GM12878 (cell line): ENCODE data around the gene SLC22A23.

Source experiments
- JUND ChIP-seq: IDR thresholded peaks from 2 replicates; pipeline ENCODE4 v1.6.1; 2012; ENCODE audit warnings: low read depth, mild to moderate bottlenecking, low read length, improper control_type of control experiment, moderate library complexity
- MTA3 ChIP-seq: IDR thresholded peaks from 2 replicates; pipeline ENCODE4 v1.6.1; 2012; ENCODE audit warnings: low read length, inconsistent platforms, borderline replicate concordance
- RBBP5 ChIP-seq: fragments of 200-600 bp; sonication (generic); conservative IDR thresholded peaks from 2 replicates; pipeline ENCODE4 v1.6.1; 2016
- TCF12 ChIP-seq: IDR thresholded peaks from 2 replicates; pipeline ENCODE4 v1.6.1; 2011; ENCODE audit warnings: low read depth, mild to moderate bottlenecking, low read length
- TF ChIP-seq, protein P1 (sequence below), 3 experiments: IDR thresholded peaks in 2 of 3; conservative IDR thresholded peaks in 1 of 3; 2 replicates each; pipeline ENCODE4 v1.5.1; 2011; ENCODE audit warnings: low read depth in 3 of 3, low read length in 3 of 3, mild to moderate bottlenecking in 3 of 3, control low read depth in 2 of 3, moderate library complexity in 2 of 3, inconsistent platforms in 1 of 3, mixed read lengths in 1 of 3; ENCODE audit not compliant: control insufficient read depth in 2 of 3, insufficient read depth in 1 of 3; ENCODE audit errors: extremely low read depth in 1 of 3
- TF ChIP-seq, protein P2 (sequence below): IDR thresholded peaks from 2 replicates; pipeline ENCODE4 v1.6.1; 2011; ENCODE audit warnings: borderline replicate concordance, low read depth, mild to moderate bottlenecking, moderate library complexity, mixed read lengths, low read length; ENCODE audit not compliant: insufficient read depth; ENCODE audit errors: extremely low read length
- TF ChIP-seq, protein P3 (sequence below): IDR thresholded peaks from 2 replicates; pipeline ENCODE4 v1.6.1; 2012; ENCODE audit warnings: low read depth, low read length, improper control_type of control experiment
- TF ChIP-seq, protein P4 (sequence below): fragments of 450-650 bp; IDR thresholded peaks from 2 replicates; pipeline ENCODE4 v1.6.1; 2017; ENCODE audit warnings: low read depth, mild to moderate bottlenecking, moderate library complexity

DNA sequence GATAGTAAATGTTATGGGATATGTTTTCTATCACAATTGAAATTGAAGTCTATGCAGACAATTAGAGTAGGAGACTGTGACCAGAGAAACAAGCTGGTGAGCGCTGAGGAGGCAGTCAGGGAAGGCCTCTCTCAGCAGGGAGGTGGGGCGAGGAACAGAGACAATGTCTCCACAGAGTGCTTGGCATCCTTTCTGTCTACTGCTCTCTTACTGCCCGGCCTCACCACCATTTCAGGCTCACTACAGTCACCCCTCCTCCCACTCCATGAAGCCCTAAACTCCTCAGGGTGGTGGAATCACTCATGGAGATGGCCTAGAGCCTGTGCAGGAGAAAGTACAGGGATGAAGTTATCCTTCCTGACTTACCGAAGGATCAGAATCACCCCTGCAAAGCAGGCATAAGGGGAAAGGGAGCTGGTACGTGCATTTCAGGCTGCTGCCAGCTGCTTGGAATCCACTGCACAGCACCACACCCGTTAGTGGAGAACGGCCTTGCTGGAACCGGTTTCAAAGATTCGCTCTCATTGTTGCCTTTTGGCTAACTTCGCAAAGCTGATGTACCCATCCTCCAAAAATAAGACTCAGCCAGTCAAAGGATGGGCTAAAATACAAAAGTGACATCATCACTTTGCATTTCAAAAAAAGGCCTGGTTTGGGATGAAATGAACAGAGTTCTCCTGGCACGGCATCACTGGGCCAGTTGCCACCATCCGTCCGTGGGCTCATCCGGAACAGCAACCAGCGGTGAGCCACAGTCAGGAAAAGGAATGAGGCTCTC is 67.3 kb downstream of the SLC22A23 start:
- TF ChIP-seq MTA3 (no peak), JUND (no peak), RBBP5 (no peak), TCF12 (no peak)
- TF ChIP-seq, protein P1, sequence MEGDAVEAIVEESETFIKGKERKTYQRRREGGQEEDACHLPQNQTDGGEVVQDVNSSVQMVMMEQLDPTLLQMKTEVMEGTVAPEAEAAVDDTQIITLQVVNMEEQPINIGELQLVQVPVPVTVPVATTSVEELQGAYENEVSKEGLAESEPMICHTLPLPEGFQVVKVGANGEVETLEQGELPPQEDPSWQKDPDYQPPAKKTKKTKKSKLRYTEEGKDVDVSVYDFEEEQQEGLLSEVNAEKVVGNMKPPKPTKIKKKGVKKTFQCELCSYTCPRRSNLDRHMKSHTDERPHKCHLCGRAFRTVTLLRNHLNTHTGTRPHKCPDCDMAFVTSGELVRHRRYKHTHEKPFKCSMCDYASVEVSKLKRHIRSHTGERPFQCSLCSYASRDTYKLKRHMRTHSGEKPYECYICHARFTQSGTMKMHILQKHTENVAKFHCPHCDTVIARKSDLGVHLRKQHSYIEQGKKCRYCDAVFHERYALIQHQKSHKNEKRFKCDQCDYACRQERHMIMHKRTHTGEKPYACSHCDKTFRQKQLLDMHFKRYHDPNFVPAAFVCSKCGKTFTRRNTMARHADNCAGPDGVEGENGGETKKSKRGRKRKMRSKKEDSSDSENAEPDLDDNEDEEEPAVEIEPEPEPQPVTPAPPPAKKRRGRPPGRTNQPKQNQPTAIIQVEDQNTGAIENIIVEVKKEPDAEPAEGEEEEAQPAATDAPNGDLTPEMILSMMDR (IDR thresholded peaks at IDR 0.05 in 2 of 3, conservative IDR thresholded peaks at IDR 0.05 in 1 of 3; ENCODE audit: control insufficient read depth in 2 of 3, extremely low read depth in 1 of 3, insufficient read depth in 1 of 3, low read depth in 3 of 3, low read length in 3 of 3), result no peak
- TF ChIP-seq, protein P2, sequence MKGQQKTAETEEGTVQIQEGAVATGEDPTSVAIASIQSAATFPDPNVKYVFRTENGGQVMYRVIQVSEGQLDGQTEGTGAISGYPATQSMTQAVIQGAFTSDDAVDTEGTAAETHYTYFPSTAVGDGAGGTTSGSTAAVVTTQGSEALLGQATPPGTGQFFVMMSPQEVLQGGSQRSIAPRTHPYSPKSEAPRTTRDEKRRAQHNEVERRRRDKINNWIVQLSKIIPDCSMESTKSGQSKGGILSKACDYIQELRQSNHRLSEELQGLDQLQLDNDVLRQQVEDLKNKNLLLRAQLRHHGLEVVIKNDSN, result no peak
- TF ChIP-seq, protein P3, sequence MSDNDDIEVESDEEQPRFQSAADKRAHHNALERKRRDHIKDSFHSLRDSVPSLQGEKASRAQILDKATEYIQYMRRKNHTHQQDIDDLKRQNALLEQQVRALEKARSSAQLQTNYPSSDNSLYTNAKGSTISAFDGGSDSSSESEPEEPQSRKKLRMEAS, result no peak
- TF ChIP-seq, protein P4, sequence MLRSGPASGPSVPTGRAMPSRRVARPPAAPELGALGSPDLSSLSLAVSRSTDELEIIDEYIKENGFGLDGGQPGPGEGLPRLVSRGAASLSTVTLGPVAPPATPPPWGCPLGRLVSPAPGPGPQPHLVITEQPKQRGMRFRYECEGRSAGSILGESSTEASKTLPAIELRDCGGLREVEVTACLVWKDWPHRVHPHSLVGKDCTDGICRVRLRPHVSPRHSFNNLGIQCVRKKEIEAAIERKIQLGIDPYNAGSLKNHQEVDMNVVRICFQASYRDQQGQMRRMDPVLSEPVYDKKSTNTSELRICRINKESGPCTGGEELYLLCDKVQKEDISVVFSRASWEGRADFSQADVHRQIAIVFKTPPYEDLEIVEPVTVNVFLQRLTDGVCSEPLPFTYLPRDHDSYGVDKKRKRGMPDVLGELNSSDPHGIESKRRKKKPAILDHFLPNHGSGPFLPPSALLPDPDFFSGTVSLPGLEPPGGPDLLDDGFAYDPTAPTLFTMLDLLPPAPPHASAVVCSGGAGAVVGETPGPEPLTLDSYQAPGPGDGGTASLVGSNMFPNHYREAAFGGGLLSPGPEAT, result no peak
